Measurements from ENCODE around the gene HNRNPH2.
A peak's percentile ranks its signal among the peaks of the same experiment; 100 is the strongest.

Gene HNRNPH2, protein sequence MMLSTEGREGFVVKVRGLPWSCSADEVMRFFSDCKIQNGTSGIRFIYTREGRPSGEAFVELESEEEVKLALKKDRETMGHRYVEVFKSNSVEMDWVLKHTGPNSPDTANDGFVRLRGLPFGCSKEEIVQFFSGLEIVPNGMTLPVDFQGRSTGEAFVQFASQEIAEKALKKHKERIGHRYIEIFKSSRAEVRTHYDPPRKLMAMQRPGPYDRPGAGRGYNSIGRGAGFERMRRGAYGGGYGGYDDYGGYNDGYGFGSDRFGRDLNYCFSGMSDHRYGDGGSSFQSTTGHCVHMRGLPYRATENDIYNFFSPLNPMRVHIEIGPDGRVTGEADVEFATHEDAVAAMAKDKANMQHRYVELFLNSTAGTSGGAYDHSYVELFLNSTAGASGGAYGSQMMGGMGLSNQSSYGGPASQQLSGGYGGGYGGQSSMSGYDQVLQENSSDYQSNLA

DNA sequence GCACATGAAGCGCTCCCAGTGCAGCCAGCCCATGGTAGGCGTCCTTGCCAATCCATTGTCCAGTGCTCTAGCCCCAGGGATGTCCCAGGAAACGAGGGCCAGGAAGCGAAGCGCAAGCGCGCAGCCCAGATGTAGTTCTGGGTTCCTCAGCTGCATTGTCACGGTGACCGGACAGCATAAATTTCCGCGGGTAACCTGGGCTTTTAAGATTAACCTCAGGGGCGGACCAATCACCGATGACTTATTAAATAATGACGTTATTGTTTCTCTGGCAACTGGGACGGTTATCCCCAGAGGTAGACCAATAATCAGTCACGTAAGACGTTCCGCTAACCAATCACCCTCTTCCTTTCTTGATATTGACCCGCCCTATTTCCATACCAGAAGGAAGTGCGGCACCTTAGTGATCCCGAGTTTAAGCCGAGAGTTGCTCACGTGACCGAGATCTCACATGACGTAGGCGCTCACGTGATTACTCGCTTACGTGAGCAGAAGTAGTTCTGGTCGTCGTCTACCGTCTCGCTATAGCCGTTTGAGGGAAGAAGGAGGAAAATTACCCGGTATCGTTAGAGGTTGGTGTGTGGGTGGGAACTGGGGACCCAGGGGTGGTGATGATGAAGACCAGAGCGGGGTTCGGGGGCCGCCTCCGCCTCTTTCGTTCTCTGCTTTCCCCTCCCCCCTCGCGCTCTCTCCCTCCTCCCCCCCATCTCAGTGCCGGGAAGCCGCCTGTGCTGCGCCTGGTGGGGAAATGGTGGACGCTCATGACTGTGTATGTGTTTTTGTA, at the start of gene HNRNPH2, which contains the start of gene GLA:
Gene HNRNPH2, plus strand, starts transcription at position 475 of the 784 bp plus-strand sequence. CDS start 3,767 bp downstream, outside the sequence.
Gene GLA, minus strand, starts transcription at position 178 of the 784 bp plus-strand sequence. Its CDS starts 22 bp downstream, at position 156.
- peak; percentile 93 for DNase-seq (ENCODE audit: low read depth)

- no peak for DNase-seq (ENCODE audit: low read depth)
Measured at GRCh38 chrX:101359966-101360365, 48.1 kb upstream of the HNRNPH2 start.

DNA sequence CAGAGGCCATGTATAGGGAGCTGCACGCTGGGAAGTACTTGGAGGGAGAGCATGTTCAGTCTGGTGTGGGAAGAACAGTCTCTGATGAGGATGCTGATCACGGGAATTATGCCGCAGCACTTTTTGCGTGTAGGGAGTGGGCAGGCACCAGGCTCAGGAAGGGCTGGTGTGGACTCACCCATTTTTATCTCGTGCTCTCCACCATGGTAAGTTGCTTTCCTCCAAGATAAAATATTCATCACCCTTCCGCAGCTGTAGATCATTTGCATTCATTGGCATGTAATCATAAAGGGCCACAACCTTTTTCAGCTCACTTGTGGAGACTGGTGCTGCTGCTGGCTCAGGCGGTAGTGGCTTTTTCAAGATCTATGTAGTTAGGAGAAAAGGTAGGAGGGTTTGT, 47.6 kb upstream of the HNRNPH2 start:
- no peak for DNase-seq (ENCODE audit: low read depth)

DNA sequence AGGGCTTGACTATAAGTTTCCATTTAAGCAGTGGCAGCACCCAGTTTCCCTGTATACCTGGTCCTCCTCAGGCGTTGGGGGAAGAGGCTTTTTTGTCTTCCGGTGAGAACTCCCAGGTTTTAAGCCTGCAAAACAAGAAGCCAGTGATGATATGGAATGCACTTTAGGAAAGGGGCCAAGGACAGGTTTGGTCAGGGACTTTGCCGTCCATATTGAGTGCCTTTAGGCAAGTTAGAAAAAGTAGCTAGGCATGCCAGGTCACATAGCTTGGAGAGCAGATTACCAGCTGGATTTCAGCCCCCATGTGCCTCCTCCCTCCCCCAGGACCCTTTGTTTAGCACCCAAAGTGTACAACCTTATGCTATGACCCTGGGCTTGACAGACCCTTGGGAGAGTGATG, 45.9 kb upstream of the HNRNPH2 start:
- no peak for DNase-seq (ENCODE audit: low read depth)

- no peak for DNase-seq (ENCODE audit: low read depth)
Measured at GRCh38 chrX:101362757-101363156, 45.3 kb upstream of the HNRNPH2 start.

- DNase-seq (ENCODE audit: low read depth), result no peak
Measured at GRCh38 chrX:101365301-101365795, 42.7 kb upstream of the HNRNPH2 start.

DNA sequence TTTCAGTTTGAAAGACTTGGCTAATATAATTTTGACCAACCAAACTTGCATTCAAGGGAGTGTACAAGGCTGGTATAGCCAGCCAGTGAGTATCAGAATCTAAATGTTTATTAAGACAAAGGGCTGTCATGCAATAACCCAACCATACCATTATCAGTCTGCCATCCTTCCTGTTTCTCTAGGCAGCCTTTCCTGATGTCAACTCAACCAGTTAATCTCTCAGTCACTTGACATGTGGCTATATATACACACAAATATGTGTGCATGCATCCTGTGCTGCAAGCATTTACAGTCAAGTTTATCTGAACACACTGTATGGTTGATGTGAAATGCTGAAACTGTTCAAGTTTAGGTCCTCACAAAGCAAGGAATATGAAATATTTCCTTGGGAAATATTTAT, 39.2 kb upstream of the HNRNPH2 start:
- no peak for DNase-seq (ENCODE audit: low read depth)

GRCh38 chrX:101369687-101370086, 38.3 kb upstream of the HNRNPH2 start:
- no peak for DNase-seq (ENCODE audit: low read depth)

GRCh38 chrX:101370888-101371504, 37.0 kb upstream of the HNRNPH2 start:
- DNase-seq (ENCODE audit: low read depth), result no peak

DNA sequence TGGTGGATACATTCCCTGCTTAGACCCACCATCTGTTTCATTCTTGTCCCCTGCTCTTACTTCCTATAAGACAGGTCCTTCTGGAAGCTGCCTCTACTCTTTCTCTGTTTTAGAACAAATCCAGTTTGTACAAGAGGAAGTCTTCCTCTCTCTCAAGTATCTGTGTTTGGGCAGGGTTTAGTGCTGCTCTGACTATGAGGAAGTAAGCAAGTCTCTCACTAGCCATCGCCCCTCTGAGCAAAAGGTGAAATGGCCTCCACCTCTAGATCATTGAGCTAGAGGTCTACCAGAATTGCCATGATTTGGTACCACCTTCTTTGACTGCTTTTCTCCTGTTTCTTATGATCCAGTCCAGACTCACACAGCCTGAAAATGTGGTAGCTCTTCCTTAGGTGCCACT, 30.5 kb upstream of the HNRNPH2 start:
- DNase-seq (ENCODE audit: low read depth), result no peak

DNA sequence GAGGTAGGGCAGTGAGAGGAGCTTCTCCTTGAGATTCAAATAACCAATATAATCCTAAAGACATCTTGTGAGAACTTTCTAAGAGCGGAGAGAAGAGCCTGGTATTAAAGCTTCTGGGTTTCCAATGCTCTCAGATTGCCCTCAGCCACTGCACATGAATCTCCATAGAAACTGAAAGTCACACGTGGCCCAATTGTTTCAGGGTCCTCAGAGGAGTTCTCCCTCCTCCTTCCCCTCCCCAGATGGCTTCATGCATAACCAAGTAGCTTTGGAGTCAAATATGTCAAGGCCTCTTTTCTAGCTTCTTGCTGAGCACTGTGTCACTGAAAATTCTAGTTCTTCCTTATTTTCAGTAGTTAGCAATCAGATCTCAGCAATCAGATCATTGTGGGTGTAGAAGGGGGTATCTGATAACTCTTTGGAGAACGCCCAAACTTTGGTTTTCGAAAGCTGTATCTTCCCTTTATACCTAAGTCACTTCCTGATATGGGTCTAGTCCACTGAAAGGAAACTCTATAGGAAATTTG, 24.3 kb upstream of the HNRNPH2 start:
- DNase-seq (ENCODE audit: low read depth), result no peak

DNA sequence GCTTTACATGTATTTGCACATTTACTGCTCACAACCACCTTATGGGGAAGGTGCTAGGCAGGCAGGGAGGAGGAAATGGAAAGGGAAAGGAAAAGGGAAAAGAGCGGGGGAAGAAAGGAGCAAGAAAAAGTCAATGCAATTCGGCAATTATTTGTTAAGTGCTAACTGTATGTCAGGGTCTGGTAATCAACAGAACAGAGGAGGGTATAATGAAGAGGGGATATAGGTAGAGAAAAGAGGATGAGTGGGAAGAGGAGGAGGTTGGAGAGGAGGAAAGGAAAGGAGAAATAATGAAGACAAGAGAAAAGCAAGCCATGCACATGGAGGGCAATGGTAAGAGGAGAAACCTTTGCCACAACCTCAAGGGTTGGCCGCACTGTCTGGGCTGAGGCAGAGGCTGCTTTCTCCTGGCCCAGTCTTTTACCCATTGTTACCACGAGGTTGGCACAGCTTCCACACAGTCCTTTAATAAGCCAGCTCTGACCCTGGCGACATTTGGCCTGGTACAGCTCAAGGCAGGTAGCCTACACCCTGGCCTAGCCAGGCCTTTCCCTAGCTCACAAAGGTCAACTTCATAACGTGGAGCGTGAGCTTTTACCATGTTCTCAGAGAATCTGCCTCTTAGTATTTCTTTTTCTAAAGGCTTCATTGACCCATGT, 22.9 kb upstream of the HNRNPH2 start:
- no peak for DNase-seq (ENCODE audit: low read depth)

GRCh38 chrX:101385795-101386541, 22.1 kb upstream of the HNRNPH2 start, which contains the start of gene BTK:
Gene BTK, minus strand, starts transcription at chrX:101386191. Its CDS starts 10,907 bp downstream, at chrX:101375284.
- DNase-seq (ENCODE audit: low read depth), result no peak

GRCh38 chrX:101386542-101386885, 21.5 kb upstream of the HNRNPH2 start:
- no peak for DNase-seq (ENCODE audit: low read depth)

DNA sequence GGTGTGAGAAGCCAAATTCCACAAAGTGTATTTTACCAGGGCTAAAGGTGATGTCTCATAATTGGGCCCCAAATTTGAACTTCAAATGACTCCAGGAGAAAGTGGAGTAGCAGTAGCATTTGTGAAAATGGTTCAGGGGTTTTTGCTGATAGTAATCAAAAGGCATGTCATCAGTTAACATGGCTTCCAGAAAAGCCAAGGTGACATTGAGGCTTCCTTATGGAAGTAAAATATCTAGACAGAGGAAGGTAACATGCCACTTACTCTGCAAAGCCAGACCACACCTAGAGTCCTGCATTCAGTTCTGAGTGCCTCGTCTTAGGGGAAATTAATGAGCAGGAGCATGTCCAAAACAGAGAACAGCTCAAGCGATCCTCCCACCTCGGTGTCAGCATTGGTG, 19.4 kb upstream of the HNRNPH2 start:
- DNase-seq (ENCODE audit: low read depth), result no peak

GRCh38 chrX:101390664-101391525, 17.1 kb upstream of the HNRNPH2 start, which contains the start of gene RPL36A:
Gene RPL36A, plus strand, starts transcription at chrX:101391011. Its CDS starts 33 bp downstream, at chrX:101391044.
- DNase-seq (ENCODE audit: low read depth), result peak; percentile 55

DNA sequence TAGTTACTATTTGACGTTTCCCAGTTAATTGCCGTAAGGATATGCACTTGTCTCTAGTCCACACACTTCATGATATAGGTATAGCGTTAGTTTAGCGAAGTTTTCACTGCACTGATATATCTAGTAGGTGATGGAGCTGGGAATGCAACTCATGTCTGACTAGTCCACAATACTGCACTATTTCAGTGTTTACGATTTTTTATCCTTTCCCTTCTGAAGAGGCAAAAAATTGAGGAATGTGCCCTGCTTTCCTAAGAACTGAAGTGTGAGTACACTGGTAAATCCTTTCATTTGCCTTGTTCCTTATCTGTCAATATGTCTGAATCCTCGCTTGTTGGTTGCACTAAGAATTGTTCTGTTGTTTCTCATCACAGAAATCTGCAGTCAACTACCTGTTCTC, 16.2 kb upstream of the HNRNPH2 start:
- DNase-seq (ENCODE audit: low read depth), result no peak

DNA sequence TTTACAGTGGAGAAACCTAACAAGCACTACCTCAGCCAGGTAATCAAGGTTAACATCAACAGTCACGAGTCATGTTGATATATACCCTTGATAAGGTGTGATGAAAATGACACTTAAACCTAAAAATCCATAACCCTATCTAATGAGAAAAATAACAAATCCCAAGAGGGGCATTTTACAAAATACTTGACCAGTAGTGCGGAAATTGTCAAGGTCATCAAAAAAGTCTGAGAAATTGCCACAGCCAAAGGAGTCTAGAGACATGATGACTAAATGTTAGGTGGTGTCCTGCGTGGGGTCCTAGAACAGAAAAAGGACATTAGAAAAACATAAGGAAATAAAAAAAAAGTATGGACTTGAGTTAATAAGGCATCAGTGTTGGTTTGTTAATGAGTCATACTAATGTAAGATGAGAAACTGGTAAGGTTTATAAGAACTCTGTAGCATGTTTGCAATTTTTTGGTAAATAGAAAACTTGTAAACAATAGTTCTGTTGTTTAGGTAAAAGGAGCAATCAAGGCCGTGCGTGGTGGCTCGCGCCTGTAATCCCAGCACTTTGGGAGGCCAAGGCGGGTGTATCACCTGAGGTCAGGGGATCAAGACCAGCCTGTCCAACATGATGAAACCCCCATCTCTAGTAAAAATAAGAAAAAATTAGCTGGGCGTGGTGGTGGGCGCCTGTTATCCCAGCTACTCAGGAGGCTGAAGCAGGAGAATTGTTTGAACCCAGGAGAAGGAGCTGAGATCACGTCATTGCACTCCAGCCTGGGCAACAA, 14.3 kb upstream of the HNRNPH2 start:
- DNase-seq (ENCODE audit: low read depth), result no peak

- no peak for DNase-seq (ENCODE audit: low read depth)
Measured at GRCh38 chrX:101394372-101394771, 13.7 kb upstream of the HNRNPH2 start.
